CD14-positive monocyte (primary cell): Measurements from ENCODE around the gene PIK3AP1. TPM values are rescaled to one million over a fixed set of nuclear protein-coding genes. Genes with fewer than 3 reads are reported as not detected.
A peak's percentile ranks its signal among the peaks of the same experiment; 100 is the strongest.

Source experiments
- DNase-seq, 3 donors: peaks; one replicate each; pipeline ENCODE4 v3.0.0-alpha.2; 2011 to 2022
- H2AFZ ChIP-seq: 2 replicates; pipeline ENCODE4 v1.6.0; 2012; ENCODE audit warnings: mild to moderate bottlenecking, low read depth, low read length, inconsistent platforms; ENCODE audit not compliant: insufficient read depth, poor library complexity, severe bottlenecking
- H3K27ac ChIP-seq, 2 donors: 1 replicate in 1 of 2; 2 replicates in 1 of 2; pipeline ENCODE4 v1.5.1; 2012 to 2013; ENCODE audit warnings: low read length in 2 of 2, control low read depth in 1 of 2, inconsistent platforms in 1 of 2, low read depth in 1 of 2, mild to moderate bottlenecking in 1 of 2
- H3K27me3 ChIP-seq, 2 donors: one replicate each; pipeline versions ENCODE4 v1.6.0 to v1.6.1; 2011 to 2013; ENCODE audit warnings: low read length in 2 of 2; ENCODE audit not compliant: control insufficient read depth in 2 of 2, insufficient read depth in 2 of 2
- H3K36me3 ChIP-seq, 2 donors: replicated peaks in 1 of 2; 1 replicate in 1 of 2; 2 replicates in 1 of 2; pipeline versions ENCODE4 v1.5.1 to v1.6.1; 2012 to 2013; ENCODE audit warnings: low read length in 2 of 2, control low read depth in 1 of 2, inconsistent platforms in 1 of 2, mild to moderate bottlenecking in 1 of 2; ENCODE audit not compliant: insufficient read depth in 2 of 2, control insufficient read depth in 1 of 2
- H3K4me1 ChIP-seq, 2 donors: 1 replicate in 1 of 2; 2 replicates in 1 of 2; pipeline versions ENCODE4 v1.5.1 to v1.6.1; 2012 to 2013; ENCODE audit warnings: low read length in 2 of 2, control low read depth in 1 of 2, inconsistent platforms in 1 of 2, mild to moderate bottlenecking in 1 of 2, moderate library complexity in 1 of 2; ENCODE audit not compliant: insufficient read depth in 2 of 2, control insufficient read depth in 1 of 2
- H3K4me2 ChIP-seq: replicated peaks from 2 replicates; pipeline ENCODE3; 2012; ENCODE audit warnings: low read length, moderate library complexity, mild to moderate bottlenecking; ENCODE audit not compliant: poor library complexity, severe bottlenecking; ENCODE audit errors: extremely low read depth
- H3K4me3 ChIP-seq, 3 experiments: fragments of 200-600 bp in 1 of 3; sonication (generic) in 1 of 3; replicated peaks in 1 of 3; 1 replicate in 2 of 3; 2 replicates in 1 of 3; pipeline ENCODE4 v1.5.1; 2011 to 2013; ENCODE audit warnings: low read length in 3 of 3, mild to moderate bottlenecking in 3 of 3, control low read depth in 2 of 3, low read depth in 2 of 3, inconsistent platforms in 1 of 3, moderate library complexity in 1 of 3
- H3K79me2 ChIP-seq: 2 replicates; pipeline ENCODE4 v1.6.0; 2012; ENCODE audit warnings: mild to moderate bottlenecking, control low read depth, inconsistent platforms, low read length, moderate library complexity; ENCODE audit not compliant: insufficient read depth
- H3K9ac ChIP-seq: 2 replicates; pipeline ENCODE4 v1.6.0; 2017; ENCODE audit warnings: low read length, mild to moderate bottlenecking; ENCODE audit not compliant: insufficient read depth, poor library complexity, severe bottlenecking
- H3K9me3 ChIP-seq, 2 donors: replicated peaks in 1 of 2; 1 replicate in 1 of 2; 2 replicates in 1 of 2; pipeline versions ENCODE4 v1.5.1 to v1.6.1; 2012 to 2013; ENCODE audit warnings: low read length in 2 of 2, control low read depth in 1 of 2; ENCODE audit not compliant: control insufficient read depth in 1 of 2, insufficient read depth in 1 of 2
- H4K20me1 ChIP-seq: 2 replicates; pipeline ENCODE4 v1.6.0; 2012; ENCODE audit warnings: mild to moderate bottlenecking, low read length, control low read depth, moderate library complexity; ENCODE audit not compliant: insufficient read depth
- H3K27ac Mint-ChIP-seq, 7 donors: one replicate each; pipeline ENCODE4 v1.8.0; 2020; ENCODE audit warnings: mild to moderate bottlenecking in 7 of 7, mixed read lengths in 7 of 7, moderate library complexity in 6 of 7, inconsistent platforms in 2 of 7
- H3K27me3 Mint-ChIP-seq, 3 donors: one replicate each; pipeline ENCODE4 v1.8.0; 2021 to 2022; ENCODE audit warnings: low read depth in 3 of 3, mild to moderate bottlenecking in 3 of 3, mixed read lengths in 3 of 3, moderate library complexity in 3 of 3, inconsistent platforms in 1 of 3
- H3K36me3 Mint-ChIP-seq, 2 donors: one replicate each; pipeline ENCODE4 v1.8.0; 2020; ENCODE audit warnings: mixed read lengths in 2 of 2, inconsistent platforms in 1 of 2, mild to moderate bottlenecking in 1 of 2
- H3K4me1 Mint-ChIP-seq: one replicate; pipeline ENCODE4 v1.8.0; 2020; ENCODE audit warnings: mild to moderate bottlenecking, mixed read lengths
- H3K4me3 Mint-ChIP-seq, 2 donors: one replicate each; pipeline ENCODE4 v1.8.0; 2020; ENCODE audit warnings: mild to moderate bottlenecking in 2 of 2, mixed read lengths in 2 of 2, moderate library complexity in 1 of 2
- H3K9me3 Mint-ChIP-seq, 7 donors: one replicate each; pipeline ENCODE4 v1.8.0; 2020 to 2022; ENCODE audit warnings: mixed read lengths in 7 of 7, mild to moderate bottlenecking in 6 of 7, moderate library complexity in 6 of 7, inconsistent platforms in 2 of 7
- CTCF ChIP-seq: fragments of 200-600 bp; IDR thresholded peaks from one replicate; pipeline ENCODE4 v1.8.0; 2022; ENCODE audit warnings: antibody characterized with exemption, mild to moderate bottlenecking
- WGBS: methylation state at CpG from one replicate; pipeline ENCODE4 v1.1.5; 2013; ENCODE audit warnings: missing lambda C conversion rate; ENCODE audit not compliant: insufficient coverage; 5-methylcytosine and 5-hydroxymethylcytosine counted together
- intact Hi-C, 2 donors: fragments of 100-400 bp; cut with micrococcal nuclease; formaldehyde crosslinking; loops; one replicate each; pipeline versions ENCODE4 v1.15.0 to v1.15.1; 2023
- polyA plus RNA-seq, 3 donors: library from polyadenylated mRNA; depleted of rRNA in 1 of 3; unstranded in 2 of 3; stranded (reverse) in 1 of 3; fragments of 300-500 nt in 2 of 3; fragments of >200 nt in 1 of 3; fragmentation: Illumina TruSeq in 2 of 3; gene quantifications; 1 replicate in 2 of 3; 2 replicates in 1 of 3; pipeline ENCODE4 v1.2.3, GENCODE V29; 2012 to 2021

The PIK3AP1 gene
- polyA plus RNA-seq, 3 donors: 95.5 to 157 (median 112) TPM

GRCh38 chr10:96712662-96713271, 7.5 kb downstream of the PIK3AP1 start:
- H3K4me3 ChIP-seq: no peak overlapping the region
- no peak for TF ChIP-seq CTCF
- peak in 1 of 3 donors; percentile 22 for DNase-seq
- 94% methylated on average over 3 of the region's 10 CpGs for WGBS
- peaks cover 28 to 40% of the 10 kb centered on the region in 2 donors for H3K36me3 ChIP-seq
- H2AFZ ChIP-seq: no peak overlapping the region
- H3K27ac ChIP-seq: peak overlapping the region in 1 of 2 donors; percentile 66
- H3K27ac Mint-ChIP-seq: peak overlapping the region in 6 of 7 donors; percentile 35 to 89 (median 68)
- H3K27me3 Mint-ChIP-seq: no peaks in the 10 kb centered on the region
- peaks cover 52 to 67% of the 10 kb centered on the region in 2 donors for H3K36me3 Mint-ChIP-seq
- peaks cover 85 to 97% of the 10 kb centered on the region in 2 donors for H3K4me1 ChIP-seq
- H3K9me3 Mint-ChIP-seq: peaks cover 0 to 4% (median 0%) of the 10 kb centered on the region in 7 donors
- H4K20me1 ChIP-seq: peaks cover 24% of the 10 kb centered on the region
- no peak overlapping the region for H3K4me2 ChIP-seq
- no peaks in the 10 kb centered on the region for H3K9me3 ChIP-seq
- no peak overlapping the region for H3K9ac ChIP-seq
- no peak overlapping the region for H3K4me3 Mint-ChIP-seq
- no peaks in the 10 kb centered on the region for H3K27me3 ChIP-seq
- H3K79me2 ChIP-seq: peaks cover 90% of the 10 kb centered on the region
- intact Hi-C loops: loop anchor here in 1 of 2 donors (10.0 kb wide), 1 partner anchor 128 kb away; the partner anchor contains the start of gene TM9SF3
- H3K4me1 Mint-ChIP-seq: peaks cover 79% of the 10 kb centered on the region

- Mint-ChIP-seq H3K4me3 (no peak overlapping the region), H3K36me3 (peaks cover 59 to 71% of the 10 kb centered on the region in 2 donors), H3K27ac (peak overlapping the region; percentile 4 to 89 (median 58)), H3K4me1 (peaks cover 73% of the 10 kb centered on the region), H3K9me3 (peaks cover 0 to 2% (median 0%) of the 10 kb centered on the region in 7 donors), H3K27me3 (no peaks in the 10 kb centered on the region)
- Histone ChIP-seq H3K36me3 (peaks cover 40 to 56% of the 10 kb centered on the region in 2 donors), H3K4me3 (no peak overlapping the region), H3K9me3 (no peaks in the 10 kb centered on the region), H3K27me3 (no peaks in the 10 kb centered on the region), H3K4me1 (peaks cover 81 to 97% of the 10 kb centered on the region in 2 donors), H4K20me1 (peaks cover 16% of the 10 kb centered on the region), H3K4me2 (no peak overlapping the region), H3K79me2 (peaks cover 90% of the 10 kb centered on the region), H3K9ac (no peak overlapping the region), H3K27ac (peak overlapping the region in 1 of 2 donors; percentile 64), H2AFZ (no peak overlapping the region)
- no peak for TF ChIP-seq CTCF
- peak; percentile 21 to 67 (median 34) for DNase-seq
- 60% methylated on average over 1 of the region's 3 CpGs for WGBS
- intact Hi-C loops: loop anchor here in 1 of 2 donors (10.0 kb wide), 1 partner anchor 126 kb away; the partner anchor contains the start of gene TM9SF3
These were observed 9.1 kb downstream of the PIK3AP1 start for GRCh38 chr10:96711048-96711728.
